Colonic mucosa (tissue), 4 donors: Measurements from ENCODE around the gene SLC25A34. TPM values are rescaled to one million over a fixed set of nuclear protein-coding genes. Genes with fewer than 3 reads are reported as not detected.

Experiments
- DNase-seq: peaks from one replicate; pipeline ENCODE4 v3.0.0-alpha.2; 2020
- H3K27ac ChIP-seq: fragments of 200-600 bp; one replicate; pipeline ENCODE4 v1.8.0; 2021
- H3K27me3 ChIP-seq: fragments of 200-600 bp; one replicate; pipeline ENCODE4 v1.8.0; 2021
- H3K36me3 ChIP-seq: fragments of 200-600 bp; one replicate; pipeline ENCODE4 v1.8.0; 2021
- H3K4me1 ChIP-seq: fragments of 200-600 bp; one replicate; pipeline ENCODE4 v1.8.0; 2021; ENCODE audit warnings: mild to moderate bottlenecking
- H3K4me3 ChIP-seq: fragments of 200-600 bp; one replicate; pipeline ENCODE4 v1.8.0; 2021
- H3K9ac ChIP-seq, 2 donors: one replicate each; pipeline ENCODE4 v1.7.0; 2013; ENCODE audit warnings: control low read depth in 2 of 2, low read depth in 2 of 2, low read length in 2 of 2
- H3K9me3 ChIP-seq: fragments of 200-600 bp; one replicate; pipeline ENCODE4 v1.8.0; 2021
- CTCF ChIP-seq: fragments of 200-600 bp; IDR thresholded peaks from one replicate; pipeline ENCODE4 v1.8.0; 2022; ENCODE audit warnings: antibody characterized with exemption, mild to moderate bottlenecking
- intact Hi-C: fragments of 100-400 bp; cut with DNase I; formaldehyde crosslinking; loops from one replicate; pipeline ENCODE4 v1.14.1; 2022
- total RNA-seq, 2 donors: library from RNA; stranded (reverse); fragmentation: NEBNext Ultra II Directional in 1 of 2; extraction: Animal tissue kit (Norgen Biotek cat#: 25700) in 1 of 2; gene quantifications; one replicate each; pipeline ENCODE4 v1.2.1, GENCODE V29; 2021
- donor health status: healthy.
- donor health status: DM: no; HTN: no; CAD: no.
- donor health status: DM: no; HTN: no; CAD: no.

SLC25A34 gene
- total RNA-seq, 2 donors from 2014 or later: 3.2 to 16.0 TPM

GRCh38 chr1:15722836-15723532, 13.1 kb upstream of the SLC25A34 start:
- no peaks in the 10 kb centered on the region for H3K4me1 ChIP-seq

GRCh38 chr1:15723631-15724246, 12.3 kb upstream of the SLC25A34 start:
- Histone ChIP-seq H3K9ac (no peak overlapping the region), H3K27ac (no peak overlapping the region), H3K9me3 (no peaks in the 10 kb centered on the region), H3K4me3 (no peak overlapping the region), H3K36me3 (peaks cover 18% of the 10 kb centered on the region), H3K4me1 (no peaks in the 10 kb centered on the region), H3K27me3 (no peaks in the 10 kb centered on the region)
- DNase-seq: no peak
- no peak for TF ChIP-seq CTCF
- intact Hi-C loops: loop anchor here (10.0 kb wide), 1 partner anchor 99 kb away; no protein-coding TSS in a partner anchor

More at GRCh38 chr1:15722836-15723532, 13.1 kb upstream of the SLC25A34 start:
- no peak overlapping the region for H3K27ac ChIP-seq
- peaks cover 15% of the 10 kb centered on the region for H3K36me3 ChIP-seq
- intact Hi-C loops: loop anchor here (10.0 kb wide), 1 partner anchor 98 kb away; no protein-coding TSS in a partner anchor
- no peak overlapping the region for H3K4me3 ChIP-seq
- H3K9ac ChIP-seq: no peak overlapping the region
- no peak for DNase-seq
- H3K27me3 ChIP-seq: no peaks in the 10 kb centered on the region
- no peak for TF ChIP-seq CTCF
- H3K9me3 ChIP-seq: no peaks in the 10 kb centered on the region

GRCh38 chr1:15724949-15725880, 10.8 kb upstream of the SLC25A34 start:
- no peak overlapping the region for H3K4me3 ChIP-seq
- TF ChIP-seq CTCF: no peak
- H3K4me1 ChIP-seq: no peaks in the 10 kb centered on the region
- no peak for DNase-seq
- H3K36me3 ChIP-seq: peaks cover 18% of the 10 kb centered on the region
- intact Hi-C loops: loop anchor here (10.0 kb wide), 1 partner anchor 100 kb away; no protein-coding TSS in a partner anchor
- H3K9me3 ChIP-seq: no peaks in the 10 kb centered on the region
- no peak overlapping the region for H3K9ac ChIP-seq
- H3K27ac ChIP-seq: no peak overlapping the region
- H3K27me3 ChIP-seq: no peaks in the 10 kb centered on the region

- Histone ChIP-seq H3K4me1 (no peaks in the 10 kb centered on the region), H3K36me3 (peaks cover 18% of the 10 kb centered on the region), H3K27ac (no peak overlapping the region), H3K4me3 (no peak overlapping the region), H3K9me3 (no peaks in the 10 kb centered on the region), H3K9ac (no peak overlapping the region), H3K27me3 (no peaks in the 10 kb centered on the region)
- no peak for TF ChIP-seq CTCF
- intact Hi-C loops: loop anchor here (10.0 kb wide), 1 partner anchor 102 kb away; no protein-coding TSS in a partner anchor
- no peak for DNase-seq
Observed at GRCh38 chr1:15726508-15726907, 9.6 kb upstream of the SLC25A34 start.

GRCh38 chr1:15727021-15727420, 9.0 kb upstream of the SLC25A34 start:
- DNase-seq: no peak
- Histone ChIP-seq H3K27ac (no peak overlapping the region), H3K9me3 (no peaks in the 10 kb centered on the region), H3K4me1 (no peaks in the 10 kb centered on the region), H3K36me3 (peaks cover 18% of the 10 kb centered on the region), H3K9ac (no peak overlapping the region), H3K27me3 (no peaks in the 10 kb centered on the region), H3K4me3 (no peak overlapping the region)
- TF ChIP-seq CTCF: no peak
- intact Hi-C loops: loop anchor here (10.0 kb wide), 1 partner anchor 102 kb away; no protein-coding TSS in a partner anchor
